HG03095 (cell line): ENCODE measurements around the gene SNX30.

Experiments used
- ATAC-seq: cut with Tn5 transposase; IDR thresholded peaks from one replicate; pipeline ENCODE4 v1.9.1; 2021; ENCODE audit warnings: moderate library complexity; ENCODE audit not compliant: unreplicated experiment

SNX30 gene

DNA sequence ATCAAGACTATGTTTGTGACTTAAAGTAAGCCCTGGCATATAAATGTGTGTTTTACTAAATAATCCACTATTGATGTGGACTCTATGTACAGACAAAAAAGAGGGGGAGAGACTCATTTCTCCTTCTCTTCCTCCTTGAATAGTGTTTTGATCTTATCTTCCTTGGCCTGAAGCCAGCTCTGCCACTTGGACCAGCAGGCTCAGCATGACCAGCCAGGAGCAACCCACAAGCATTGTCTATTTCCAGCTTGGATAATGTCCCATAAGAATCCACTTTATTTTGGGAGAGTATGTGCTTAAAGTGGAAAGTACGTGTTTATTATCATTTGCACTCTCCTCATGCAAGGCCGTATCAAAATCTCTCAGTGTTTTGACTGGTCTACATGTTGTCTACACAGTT is 164.0 kb downstream of the SNX30 start:
- no peak for ATAC-seq

DNA sequence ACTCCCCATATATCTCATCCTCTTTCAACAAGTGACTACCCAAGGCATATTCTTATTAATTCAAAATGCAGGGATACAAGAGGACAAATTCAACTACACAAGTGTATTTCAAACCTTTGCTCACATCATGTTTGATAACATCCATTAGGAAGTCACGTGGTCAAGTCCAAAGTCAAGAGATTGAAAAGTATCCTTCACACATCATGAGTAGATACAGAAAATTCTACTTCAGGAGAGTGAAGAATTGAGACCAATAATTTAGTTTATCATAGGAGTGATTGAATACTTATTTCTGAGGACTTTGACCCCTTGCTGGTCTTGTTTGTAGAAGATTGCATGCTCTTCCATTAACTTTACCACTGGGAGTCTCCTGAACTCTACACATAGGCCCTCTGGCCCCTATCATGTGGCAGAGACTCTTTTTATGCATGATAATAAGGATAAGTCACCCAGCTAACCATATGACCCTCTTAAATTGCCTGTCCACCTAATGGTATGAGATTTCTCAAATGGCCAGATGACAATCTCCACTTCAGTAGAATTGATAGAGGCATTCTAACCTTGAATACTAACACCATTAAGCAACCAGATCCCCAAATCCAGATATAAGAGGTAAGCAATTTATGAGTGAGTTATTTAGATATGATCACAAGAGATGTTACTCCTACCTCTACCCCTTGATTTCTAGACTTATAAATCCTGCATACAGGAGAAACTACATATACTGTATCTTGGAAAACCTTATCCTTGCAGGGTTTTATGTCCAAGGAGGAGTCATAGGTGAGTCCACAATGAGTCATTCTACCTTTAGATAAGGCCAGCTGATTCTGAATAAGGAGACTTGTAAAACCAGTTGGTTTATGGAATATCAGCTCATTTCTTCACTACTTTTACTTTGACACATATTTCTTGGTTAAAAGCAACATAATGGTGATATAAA is 166.8 kb downstream of the SNX30 start:
- ATAC-seq: no peak

DNA sequence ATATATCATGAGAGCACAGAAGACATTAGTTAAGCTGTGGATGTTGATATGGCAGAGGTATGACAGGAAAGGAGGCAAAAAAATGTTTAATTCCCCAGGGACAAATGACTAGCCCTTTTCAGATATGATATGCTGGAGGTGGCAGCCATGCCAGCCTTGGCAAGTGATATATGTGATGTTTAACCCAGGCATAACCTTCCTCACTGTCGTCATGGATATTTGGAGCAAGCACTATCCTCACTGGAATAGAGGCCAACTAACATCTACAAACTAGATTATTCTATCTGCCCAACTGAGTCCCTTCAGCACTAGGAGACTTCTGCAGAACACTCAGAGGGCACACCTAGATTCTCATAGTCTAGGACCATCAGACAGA is 167.4 kb downstream of the SNX30 start:
- no peak for ATAC-seq

DNA sequence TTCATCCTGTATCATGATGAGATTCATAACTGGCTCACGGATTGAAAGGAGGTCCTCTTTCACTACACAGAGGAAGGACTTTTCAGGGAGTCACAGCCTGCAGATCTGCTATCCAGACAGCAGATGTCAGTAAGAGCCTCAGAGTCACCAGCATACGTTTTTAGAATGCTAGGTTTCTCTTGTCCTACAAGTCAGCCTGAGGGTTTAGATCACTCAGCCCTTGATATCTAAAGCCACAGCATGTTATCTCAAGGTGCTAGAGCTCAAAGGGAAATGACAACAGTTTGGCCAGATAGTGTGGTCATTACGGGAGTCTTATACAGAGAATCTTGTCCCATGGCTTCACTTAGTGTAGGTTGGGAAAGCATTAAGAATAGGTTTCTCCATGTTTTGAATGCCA is 171.0 kb downstream of the SNX30 start:
- no peak for ATAC-seq
